Gastrocnemius medialis (tissue), 4 donors: ENCODE data around the gene RTL1.

Source experiments
- POLR2A ChIP-seq, 2 donors: fragments of 450-650 bp; IDR thresholded peaks; one replicate each; pipeline ENCODE4 v1.6.1; 2017; ENCODE audit warnings: antibody characterized with exemption in 2 of 2, mild to moderate bottlenecking in 2 of 2, moderate library complexity in 2 of 2
- TF ChIP-seq, protein P1 (sequence below), 5 experiments: fragments of 450-650 bp in 3 of 5; fragments of 200-600 bp in 2 of 5; sonication (generic) in 2 of 5; IDR thresholded peaks in 4 of 5; conservative IDR thresholded peaks in 1 of 5; 1 replicate in 4 of 5; 2 replicates in 1 of 5; pipeline ENCODE4 v1.5.1; 2016 to 2019; ENCODE audit warnings: antibody characterized with exemption in 5 of 5, mild to moderate bottlenecking in 3 of 5, moderate library complexity in 3 of 5

- TF ChIP-seq, protein P1, sequence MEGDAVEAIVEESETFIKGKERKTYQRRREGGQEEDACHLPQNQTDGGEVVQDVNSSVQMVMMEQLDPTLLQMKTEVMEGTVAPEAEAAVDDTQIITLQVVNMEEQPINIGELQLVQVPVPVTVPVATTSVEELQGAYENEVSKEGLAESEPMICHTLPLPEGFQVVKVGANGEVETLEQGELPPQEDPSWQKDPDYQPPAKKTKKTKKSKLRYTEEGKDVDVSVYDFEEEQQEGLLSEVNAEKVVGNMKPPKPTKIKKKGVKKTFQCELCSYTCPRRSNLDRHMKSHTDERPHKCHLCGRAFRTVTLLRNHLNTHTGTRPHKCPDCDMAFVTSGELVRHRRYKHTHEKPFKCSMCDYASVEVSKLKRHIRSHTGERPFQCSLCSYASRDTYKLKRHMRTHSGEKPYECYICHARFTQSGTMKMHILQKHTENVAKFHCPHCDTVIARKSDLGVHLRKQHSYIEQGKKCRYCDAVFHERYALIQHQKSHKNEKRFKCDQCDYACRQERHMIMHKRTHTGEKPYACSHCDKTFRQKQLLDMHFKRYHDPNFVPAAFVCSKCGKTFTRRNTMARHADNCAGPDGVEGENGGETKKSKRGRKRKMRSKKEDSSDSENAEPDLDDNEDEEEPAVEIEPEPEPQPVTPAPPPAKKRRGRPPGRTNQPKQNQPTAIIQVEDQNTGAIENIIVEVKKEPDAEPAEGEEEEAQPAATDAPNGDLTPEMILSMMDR (IDR thresholded peaks at IDR 0.05 in 4 of 5, conservative IDR thresholded peaks at IDR 0.05 in 1 of 5) = no peak
- TF ChIP-seq POLR2A (IDR thresholded peaks at IDR 0.05) = no peak
Observed at GRCh38 chr14:100846309-100846859, 57.1 kb downstream of the RTL1 start.
